ENCODE measurements around the gene TUT7.

TUT7 gene

DNA sequence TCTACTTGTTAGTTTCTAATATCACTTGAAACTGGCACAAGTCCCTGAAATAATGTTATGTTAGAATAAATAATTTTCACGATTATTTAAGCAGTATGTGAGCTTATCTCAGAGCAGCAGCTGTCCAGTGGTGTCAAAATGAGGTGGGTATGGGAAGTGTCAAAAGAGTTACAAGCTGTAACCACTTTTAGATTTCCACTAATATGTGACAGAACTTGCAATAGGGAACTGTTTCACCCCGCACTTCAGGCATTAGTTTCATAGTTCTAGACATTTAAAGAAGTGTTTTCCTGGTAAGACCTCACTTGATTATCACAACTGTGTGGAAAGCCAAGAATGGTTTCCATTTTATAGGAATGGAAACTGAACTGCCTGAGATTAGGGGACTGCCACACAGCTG is 68.9 kb downstream of the TUT7 start:
- WGBS (ENCODE audit: insufficient coverage, insufficient read length), result no CpG with 5 or more reads among the region's 2 CpGs
- Histone ChIP-seq H3K27ac (ENCODE audit: low read length) (no peak overlapping the region), H3K27me3 (ENCODE audit: control insufficient read depth, insufficient read depth, low read length) (no peaks in the 10 kb centered on the region), H3K4me1 (ENCODE audit: control insufficient read depth, insufficient read depth, low read length) (peaks cover 5% of the 10 kb centered on the region), H3K9me3 (ENCODE audit: control insufficient read depth, insufficient read depth, low read length) (no peaks in the 10 kb centered on the region), H3K36me3 (ENCODE audit: control insufficient read depth, insufficient read depth, low read length) (no peaks in the 10 kb centered on the region), H3K4me3 (ENCODE audit: low read length) (no peak overlapping the region)
- no peak for DNase-seq (ENCODE audit: low read depth, low spot score)

DNA sequence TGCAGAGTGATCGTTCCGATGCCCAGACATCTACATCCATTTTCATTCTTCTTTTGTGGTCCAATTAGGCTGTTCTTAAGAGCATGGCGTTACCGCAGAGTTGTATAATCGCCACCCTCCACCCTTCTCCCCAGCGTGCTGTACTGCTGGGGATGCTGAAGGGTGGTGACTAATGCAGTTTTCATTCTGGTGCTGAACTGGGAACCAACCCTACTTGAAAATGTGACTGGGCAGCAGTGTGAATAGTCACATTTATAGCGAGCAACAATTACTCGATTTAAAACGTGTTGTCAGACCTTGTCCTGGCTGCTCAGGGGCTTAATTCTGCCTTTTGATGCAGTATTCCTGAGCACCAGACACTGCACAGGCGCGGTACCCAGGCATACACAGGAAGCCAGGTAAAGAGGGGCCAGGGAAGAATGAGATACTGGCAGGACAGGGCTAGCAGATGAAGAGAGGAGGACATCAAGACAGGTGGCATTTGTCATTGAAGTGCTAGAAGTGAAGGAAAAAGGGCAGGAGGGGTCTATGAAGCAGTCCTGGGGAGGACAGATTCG is 71.2 kb downstream of the TUT7 start:
- peaks cover 5% of the 10 kb centered on the region for H3K4me1 ChIP-seq (ENCODE audit: control insufficient read depth, insufficient read depth, low read length)
- peaks cover 2% of the 10 kb centered on the region; the same call in 1 of the 2 replicates for H3K36me3 ChIP-seq (ENCODE audit: control insufficient read depth, insufficient read depth, low read length)
- WGBS (ENCODE audit: insufficient coverage, insufficient read length), result no CpG with 5 or more reads among the region's 12 CpGs
- H3K27me3 ChIP-seq (ENCODE audit: control insufficient read depth, insufficient read depth, low read length), result no peaks in the 10 kb centered on the region
- H3K9me3 ChIP-seq (ENCODE audit: control insufficient read depth, insufficient read depth, low read length), result no peaks in the 10 kb centered on the region
- no peak for DNase-seq (ENCODE audit: low read depth, low spot score)
- H3K27ac ChIP-seq (ENCODE audit: low read length), result no peak overlapping the region
- H3K4me3 ChIP-seq (ENCODE audit: low read length), result peak overlapping the region; percentile 98; the same call in 1 of the 2 replicates

DNA sequence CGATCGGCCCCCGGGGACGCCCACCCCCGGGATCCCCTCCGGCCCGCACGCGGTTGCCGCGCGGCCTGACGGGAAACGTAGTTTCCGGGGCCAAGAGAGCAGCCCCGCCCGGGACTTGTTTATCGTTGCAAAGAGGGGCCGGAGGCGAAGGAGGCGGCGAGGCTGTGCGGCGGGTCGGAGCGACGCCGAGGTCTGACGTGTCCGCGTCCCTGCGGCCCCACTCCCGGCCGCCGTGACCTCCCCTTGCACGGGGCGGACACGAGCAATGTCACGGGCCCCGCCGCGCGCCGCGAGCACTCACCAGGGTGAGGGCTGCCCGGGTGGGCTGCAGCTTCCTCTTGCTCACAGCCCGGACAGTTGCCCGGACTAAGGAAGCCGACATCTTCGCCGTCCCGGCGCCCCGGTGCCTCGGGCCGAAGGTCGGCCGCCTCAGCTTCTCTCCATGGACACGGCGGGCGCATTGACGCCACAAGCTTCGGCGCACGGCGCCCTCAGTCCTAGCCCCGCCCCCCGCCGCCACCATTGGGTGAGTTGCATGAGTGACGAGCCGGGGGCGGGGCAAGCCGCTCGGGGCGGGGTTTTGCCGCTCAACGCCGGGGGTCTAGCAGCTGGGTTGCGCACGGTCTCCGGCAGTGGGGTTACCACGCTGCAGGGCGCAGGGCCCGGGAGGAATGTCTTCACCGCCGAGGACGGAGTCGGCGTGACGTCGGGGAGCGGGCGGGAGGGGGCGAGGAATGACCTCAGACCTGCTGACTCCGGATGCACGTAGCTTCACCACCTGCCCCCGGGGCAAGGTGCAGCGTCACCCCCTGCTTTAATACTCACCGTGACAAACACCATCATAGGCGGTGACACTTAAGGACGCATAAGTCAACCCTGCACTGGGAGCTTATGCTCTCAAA is 71.9 kb downstream of the TUT7 start, which contains the start of gene ISCA1:
TSS of gene ISCA1 (minus strand) at position 462 of the 902 bp plus-strand sequence. CDS start at position 382, 80 bp downstream.
- no CpG with 5 or more reads among the region's 101 CpGs for WGBS (ENCODE audit: insufficient coverage, insufficient read length)
- Histone ChIP-seq H3K9me3 (ENCODE audit: control insufficient read depth, insufficient read depth, low read length) (no peaks in the 10 kb centered on the region), H3K36me3 (ENCODE audit: control insufficient read depth, insufficient read depth, low read length) (peaks cover 2% of the 10 kb centered on the region; the same call in 1 of the 2 replicates), H3K27ac (ENCODE audit: low read length) (no peak within 1 kb of the TSS), H3K4me3 (ENCODE audit: low read length) (peak within 1 kb of the TSS; percentile 98), H3K4me1 (ENCODE audit: control insufficient read depth, insufficient read depth, low read length) (peaks cover 5% of the 10 kb centered on the region), H3K27me3 (ENCODE audit: control insufficient read depth, insufficient read depth, low read length) (no peaks in the 10 kb centered on the region)
- peak; percentile 83 for DNase-seq (ENCODE audit: low read depth, low spot score)

DNA sequence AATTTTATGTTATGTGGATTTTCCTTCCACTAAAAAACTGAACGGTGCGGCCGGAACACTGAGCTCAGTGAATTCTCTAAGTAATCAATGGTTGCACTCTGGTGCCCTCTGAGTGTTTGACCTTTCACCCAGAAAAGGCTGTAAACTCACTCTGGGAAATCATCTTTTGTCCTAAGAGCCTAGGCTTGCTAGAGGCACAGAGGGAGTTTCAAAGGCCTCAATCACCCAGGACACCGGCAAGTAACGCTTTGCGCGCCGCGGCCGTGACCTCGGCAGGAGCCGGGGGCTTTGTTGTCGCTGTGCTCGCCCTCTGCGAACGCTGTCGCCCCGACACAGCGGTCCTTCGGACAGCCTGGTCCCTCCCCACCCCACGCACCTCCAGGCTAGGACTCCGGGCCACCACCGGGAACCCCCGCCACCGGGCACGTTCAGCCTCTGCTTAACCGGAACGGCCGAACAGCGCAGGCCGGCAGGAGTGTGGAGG is 72.6 kb downstream of the TUT7 start:
- Histone ChIP-seq H3K4me3 (ENCODE audit: low read length) (peak overlapping the region; percentile 98), H3K4me1 (ENCODE audit: control insufficient read depth, insufficient read depth, low read length) (peaks cover 5% of the 10 kb centered on the region), H3K9me3 (ENCODE audit: control insufficient read depth, insufficient read depth, low read length) (no peaks in the 10 kb centered on the region), H3K36me3 (ENCODE audit: control insufficient read depth, insufficient read depth, low read length) (peaks cover 2% of the 10 kb centered on the region; the same call in 1 of the 2 replicates), H3K27me3 (ENCODE audit: control insufficient read depth, insufficient read depth, low read length) (no peaks in the 10 kb centered on the region), H3K27ac (ENCODE audit: low read length) (no peak overlapping the region)
- no peak for DNase-seq (ENCODE audit: low read depth, low spot score)
- no CpG with 5 or more reads among the region's 31 CpGs for WGBS (ENCODE audit: insufficient coverage, insufficient read length)

GRCh38 chr9:86280580-86280979 is 73.6 kb downstream of the TUT7 start:
- Histone ChIP-seq H3K36me3 (ENCODE audit: control insufficient read depth, insufficient read depth, low read length) (peaks cover 2% of the 10 kb centered on the region; the same call in 1 of the 2 replicates), H3K27ac (ENCODE audit: low read length) (no peak overlapping the region), H3K9me3 (ENCODE audit: control insufficient read depth, insufficient read depth, low read length) (no peaks in the 10 kb centered on the region), H3K4me1 (ENCODE audit: control insufficient read depth, insufficient read depth, low read length) (peaks cover 5% of the 10 kb centered on the region), H3K4me3 (ENCODE audit: low read length) (no peak overlapping the region), H3K27me3 (ENCODE audit: control insufficient read depth, insufficient read depth, low read length) (no peaks in the 10 kb centered on the region)
- WGBS (ENCODE audit: insufficient coverage, insufficient read length), result no CpG with 5 or more reads among the region's 7 CpGs
- no peak for DNase-seq (ENCODE audit: low read depth, low spot score)

GRCh38 chr9:86279839-86280238 is 74.4 kb downstream of the TUT7 start:
- H3K27ac ChIP-seq (ENCODE audit: low read length), result no peak overlapping the region
- no peaks in the 10 kb centered on the region for H3K9me3 ChIP-seq (ENCODE audit: control insufficient read depth, insufficient read depth, low read length)
- no peak overlapping the region for H3K4me3 ChIP-seq (ENCODE audit: low read length)
- H3K27me3 ChIP-seq (ENCODE audit: control insufficient read depth, insufficient read depth, low read length), result no peaks in the 10 kb centered on the region
- DNase-seq (ENCODE audit: low read depth, low spot score), result no peak
- no CpG with 5 or more reads among the region's 3 CpGs for WGBS (ENCODE audit: insufficient coverage, insufficient read length)
- H3K4me1 ChIP-seq (ENCODE audit: control insufficient read depth, insufficient read depth, low read length), result peaks cover 5% of the 10 kb centered on the region
- H3K36me3 ChIP-seq (ENCODE audit: control insufficient read depth, insufficient read depth, low read length), result peaks cover 2% of the 10 kb centered on the region; the same call in 1 of the 2 replicates

GRCh38 chr9:86277072-86277471 is 77.1 kb downstream of the TUT7 start:
- no peak overlapping the region for H3K27ac ChIP-seq (ENCODE audit: low read length)
- H3K4me1 ChIP-seq (ENCODE audit: control insufficient read depth, insufficient read depth, low read length), result 0 out of 2 replicates have a peak, but pooled peaks cover 1% of the 10 kb centered on the region
- H3K27me3 ChIP-seq (ENCODE audit: control insufficient read depth, insufficient read depth, low read length), result no peaks in the 10 kb centered on the region
- DNase-seq (ENCODE audit: low read depth, low spot score), result no peak
- peaks cover 4% of the 10 kb centered on the region; the same call in 1 of the 2 replicates for H3K36me3 ChIP-seq (ENCODE audit: control insufficient read depth, insufficient read depth, low read length)
- H3K9me3 ChIP-seq (ENCODE audit: control insufficient read depth, insufficient read depth, low read length), result no peaks in the 10 kb centered on the region
- no peak overlapping the region for H3K4me3 ChIP-seq (ENCODE audit: low read length)
- WGBS (ENCODE audit: insufficient coverage, insufficient read length), result no CpG with 5 or more reads among the region's 1 CpG

GRCh38 chr9:86275962-86276361 is 78.2 kb downstream of the TUT7 start:
- no CpG with 5 or more reads among the region's 3 CpGs for WGBS (ENCODE audit: insufficient coverage, insufficient read length)
- Histone ChIP-seq H3K27ac (ENCODE audit: low read length) (no peak overlapping the region), H3K4me3 (ENCODE audit: low read length) (no peak overlapping the region), H3K27me3 (ENCODE audit: control insufficient read depth, insufficient read depth, low read length) (no peaks in the 10 kb centered on the region), H3K36me3 (ENCODE audit: control insufficient read depth, insufficient read depth, low read length) (peaks cover 8% of the 10 kb centered on the region; the same call in 1 of the 2 replicates), H3K4me1 (ENCODE audit: control insufficient read depth, insufficient read depth, low read length) (0 out of 2 replicates have a peak, but pooled peaks cover 1% of the 10 kb centered on the region), H3K9me3 (ENCODE audit: control insufficient read depth, insufficient read depth, low read length) (no peaks in the 10 kb centered on the region)
- DNase-seq (ENCODE audit: low read depth, low spot score), result no peak

DNA sequence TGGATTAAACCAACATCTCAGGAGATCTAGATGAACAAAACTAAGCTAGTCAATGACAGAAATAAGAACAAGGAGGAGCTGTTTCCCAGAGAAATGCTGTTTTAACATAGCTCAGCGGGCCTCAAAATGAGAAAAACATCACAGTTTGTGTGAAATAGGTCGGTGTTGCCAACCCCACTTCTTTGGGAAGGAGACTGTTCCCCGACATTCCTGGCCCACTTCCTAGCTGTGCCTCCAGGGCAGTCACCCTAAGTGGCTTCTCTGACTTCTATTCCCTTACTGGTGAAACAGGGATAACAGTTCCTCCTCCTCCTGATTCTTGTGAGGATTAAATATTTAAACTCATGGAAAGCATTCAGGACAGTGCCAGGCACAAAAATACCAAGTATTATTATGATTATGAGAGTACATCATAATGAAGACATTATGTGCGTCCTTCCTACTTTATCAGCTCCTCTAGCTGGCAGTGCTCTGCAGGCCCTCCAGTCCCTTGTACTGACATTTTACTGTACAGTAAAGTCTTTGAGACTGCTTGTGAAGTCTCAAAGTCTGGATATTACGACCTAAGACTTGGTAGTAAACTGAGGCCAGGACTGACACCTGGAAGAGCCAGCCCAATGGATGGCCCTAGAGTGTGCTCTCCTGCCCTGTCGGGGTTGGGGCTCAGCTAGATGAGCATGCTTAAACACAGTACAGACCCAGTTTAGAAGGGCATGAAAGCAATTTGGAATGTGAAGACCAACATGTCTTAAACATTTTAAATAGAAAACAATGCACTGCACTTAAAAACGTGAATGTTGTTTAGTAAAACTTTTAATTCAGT is 79.2 kb downstream of the TUT7 start:
- H3K4me1 ChIP-seq (ENCODE audit: control insufficient read depth, insufficient read depth, low read length), result no peaks in the 10 kb centered on the region
- no peak overlapping the region for H3K4me3 ChIP-seq (ENCODE audit: low read length)
- H3K27ac ChIP-seq (ENCODE audit: low read length), result no peak overlapping the region
- WGBS (ENCODE audit: insufficient coverage, insufficient read length), result no CpG with 5 or more reads among the region's 7 CpGs
- H3K27me3 ChIP-seq (ENCODE audit: control insufficient read depth, insufficient read depth, low read length), result no peaks in the 10 kb centered on the region
- DNase-seq (ENCODE audit: low read depth, low spot score), result no peak
- peaks cover 8% of the 10 kb centered on the region; the same call in 1 of the 2 replicates for H3K36me3 ChIP-seq (ENCODE audit: control insufficient read depth, insufficient read depth, low read length)
- no peaks in the 10 kb centered on the region for H3K9me3 ChIP-seq (ENCODE audit: control insufficient read depth, insufficient read depth, low read length)

- no CpG with 5 or more reads among the region's 4 CpGs for WGBS (ENCODE audit: insufficient coverage, insufficient read length)
- H3K27ac ChIP-seq (ENCODE audit: low read length), result no peak overlapping the region
- no peaks in the 10 kb centered on the region for H3K27me3 ChIP-seq (ENCODE audit: control insufficient read depth, insufficient read depth, low read length)
- no peaks in the 10 kb centered on the region for H3K9me3 ChIP-seq (ENCODE audit: control insufficient read depth, insufficient read depth, low read length)
- H3K36me3 ChIP-seq (ENCODE audit: control insufficient read depth, insufficient read depth, low read length), result peaks cover 6% of the 10 kb centered on the region; the same call in 1 of the 2 replicates
- no peak for DNase-seq (ENCODE audit: low read depth, low spot score)
- no peaks in the 10 kb centered on the region for H3K4me1 ChIP-seq (ENCODE audit: control insufficient read depth, insufficient read depth, low read length)
- no peak overlapping the region for H3K4me3 ChIP-seq (ENCODE audit: low read length)
These were observed 82.0 kb downstream of the TUT7 start for GRCh38 chr9:86272221-86272620.

All from iPS DF 6.9 (cell line).